Mesenchymal stem cell (in vitro differentiated cells and primary cell): Measurements from ENCODE around the gene ZYG11A.
"Not testable (repeated sequence)": the region's sequence is repeated elsewhere in the genome, so short reads cannot be mapped to it uniquely, and the experiment has no call there.

Experiments
- DNase-seq: peaks from one replicate; pipeline ENCODE4 v3.0.0-alpha.2; 2013
- H2AFZ ChIP-seq: one replicate; pipeline ENCODE4 v1.6.1; 2013; ENCODE audit warnings: low read depth, mild to moderate bottlenecking, control low read depth, inconsistent platforms, low read length, moderate library complexity
- H2AK5ac ChIP-seq: 2 replicates; pipeline ENCODE4 v1.6.1; 2013; ENCODE audit warnings: low read length, moderate library complexity, mild to moderate bottlenecking, inconsistent platforms; ENCODE audit not compliant: severe bottlenecking
- H2BK120ac ChIP-seq: one replicate; pipeline ENCODE4 v1.6.1; 2013; ENCODE audit warnings: low read depth, mild to moderate bottlenecking, inconsistent platforms, low read length, moderate library complexity
- H2BK12ac ChIP-seq, 2 experiments: one replicate each; pipeline ENCODE4 v1.6.1; 2013; ENCODE audit warnings: inconsistent platforms in 2 of 2, low read length in 2 of 2, mild to moderate bottlenecking in 2 of 2, moderate library complexity in 2 of 2, control low read depth in 1 of 2
- H2BK15ac ChIP-seq: one replicate; pipeline ENCODE4 v1.6.1; 2013; ENCODE audit warnings: mild to moderate bottlenecking, low read depth, inconsistent platforms; ENCODE audit not compliant: poor library complexity, severe bottlenecking
- H2BK5ac ChIP-seq: 2 replicates; pipeline ENCODE4 v1.6.1; 2013; ENCODE audit warnings: low read depth, mild to moderate bottlenecking, low read length, control low read depth, inconsistent platforms; ENCODE audit not compliant: poor library complexity, severe bottlenecking
- H3K14ac ChIP-seq, 2 experiments: one replicate each; pipeline ENCODE4 v1.6.1; 2013; ENCODE audit warnings: inconsistent platforms in 2 of 2, low read length in 2 of 2, control low read depth in 1 of 2, mild to moderate bottlenecking in 1 of 2, moderate library complexity in 1 of 2
- H3K18ac ChIP-seq, 2 experiments: one replicate each; pipeline ENCODE4 v1.6.1; 2013; ENCODE audit warnings: inconsistent platforms in 2 of 2, low read length in 2 of 2, control low read depth in 1 of 2, low read depth in 1 of 2, mild to moderate bottlenecking in 1 of 2
- H3K23ac ChIP-seq, 2 experiments: one replicate each; pipeline ENCODE4 v1.6.1; 2013; ENCODE audit warnings: inconsistent platforms in 2 of 2, low read length in 2 of 2, mild to moderate bottlenecking in 2 of 2, moderate library complexity in 2 of 2, control low read depth in 1 of 2
- H3K27ac ChIP-seq: 2 replicates; pipeline ENCODE4 v1.5.1; 2013; ENCODE audit warnings: mild to moderate bottlenecking, moderate library complexity, low read length, control low read depth, inconsistent platforms; ENCODE audit not compliant: poor library complexity, severe bottlenecking
- H3K27me3 ChIP-seq, 2 experiments: 2 replicates each; pipeline versions ENCODE4 v1.6.1 to v1.7.0; 2013; ENCODE audit warnings: low read length in 2 of 2, mild to moderate bottlenecking in 2 of 2, moderate library complexity in 2 of 2, control low read depth in 1 of 2, inconsistent platforms in 1 of 2; ENCODE audit not compliant: control insufficient read depth in 1 of 2, insufficient read depth in 1 of 2
- H3K36me3 ChIP-seq, 2 experiments: 2 replicates each; pipeline versions ENCODE4 v1.6.1 to v1.7.0; 2013; ENCODE audit warnings: low read length in 2 of 2, control low read depth in 1 of 2, inconsistent platforms in 1 of 2, low read depth in 1 of 2, mild to moderate bottlenecking in 1 of 2; ENCODE audit not compliant: insufficient read depth in 2 of 2, control insufficient read depth in 1 of 2
- H3K4ac ChIP-seq, 2 experiments: one replicate each; pipeline ENCODE4 v1.6.1; 2013; ENCODE audit warnings: inconsistent platforms in 2 of 2, low read length in 2 of 2, mild to moderate bottlenecking in 2 of 2, moderate library complexity in 2 of 2, control low read depth in 1 of 2, low read depth in 1 of 2
- H3K4me1 ChIP-seq: 2 replicates; pipeline ENCODE4 v1.6.1; 2013; ENCODE audit warnings: low read depth, low read length, control low read depth; ENCODE audit not compliant: control insufficient read depth, insufficient read depth
- H3K4me2 ChIP-seq: 2 replicates; pipeline ENCODE4 v1.6.1; 2013; ENCODE audit warnings: low read length, mild to moderate bottlenecking, inconsistent platforms; ENCODE audit not compliant: poor library complexity, severe bottlenecking
- H3K4me3 ChIP-seq, 2 experiments: 2 replicates each; pipeline versions ENCODE4 v1.5.1 to v1.7.0; 2013; ENCODE audit warnings: low read length in 2 of 2, mild to moderate bottlenecking in 2 of 2, control low read depth in 1 of 2, low read depth in 1 of 2; ENCODE audit not compliant: insufficient read depth in 1 of 2
- H3K79me1 ChIP-seq: replicated peaks from 2 replicates; pipeline ENCODE4 v1.6.1; 2013; ENCODE audit warnings: mild to moderate bottlenecking, control low read depth, low read length, inconsistent platforms; ENCODE audit not compliant: poor library complexity, severe bottlenecking
- H3K9ac ChIP-seq: 2 replicates; pipeline ENCODE4 v1.7.0; 2013; ENCODE audit warnings: mild to moderate bottlenecking, low read length, moderate library complexity
- H3K9me3 ChIP-seq: 2 replicates; pipeline ENCODE4 v1.7.0; 2013; ENCODE audit warnings: mild to moderate bottlenecking, low read length; ENCODE audit not compliant: control insufficient read depth
- H4K8ac ChIP-seq: one replicate; pipeline ENCODE4 v1.6.1; 2013; ENCODE audit warnings: inconsistent platforms, mild to moderate bottlenecking, low read length, moderate library complexity
- H4K91ac ChIP-seq: one replicate; pipeline ENCODE4 v1.6.1; 2013; ENCODE audit warnings: mild to moderate bottlenecking, low read length, inconsistent platforms
- WGBS: methylation state at CpG from one replicate; pipeline ENCODE4 v1.1.7; 2013; ENCODE audit warnings: mixed read lengths; 5-methylcytosine and 5-hydroxymethylcytosine counted together

ZYG11A gene

DNA sequence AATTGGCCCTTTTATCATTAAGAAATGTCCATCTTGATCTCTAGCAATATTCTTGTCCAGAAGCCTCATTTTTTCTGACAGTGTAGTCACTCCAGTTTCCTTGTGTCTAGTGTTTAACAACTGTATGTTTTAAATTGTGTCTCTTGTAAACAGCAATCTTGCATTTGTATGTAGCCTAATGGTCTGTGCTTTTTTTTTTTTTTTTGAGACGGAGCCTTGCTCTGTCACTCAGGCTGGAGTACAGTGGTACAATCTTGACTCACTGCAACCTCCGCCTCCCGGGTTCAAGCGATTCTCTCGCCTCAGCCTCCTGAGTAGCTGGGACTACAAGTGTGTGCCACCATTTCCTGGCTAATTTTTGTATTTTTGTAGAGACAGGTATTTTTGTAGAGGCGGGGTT lies 2.6 kb downstream of the ZYG11A start:
- H2BK15ac ChIP-seq, H3K4ac ChIP-seq, H2BK5ac ChIP-seq, H3K14ac ChIP-seq, H4K8ac ChIP-seq, H2AK5ac ChIP-seq, H2BK12ac ChIP-seq, H2BK120ac ChIP-seq, H3K27me3 ChIP-seq, H3K23ac ChIP-seq, H3K4me2 ChIP-seq, H2AFZ ChIP-seq, H3K4me3 ChIP-seq, H3K9ac ChIP-seq, H3K18ac ChIP-seq, H3K27ac ChIP-seq, H4K91ac ChIP-seq, H3K36me3 ChIP-seq, H3K79me1 ChIP-seq, H3K9me3 ChIP-seq: not testable (repeated sequence)
- H3K4me1 ChIP-seq: peaks cover 10% of the 10 kb centered on the region
- 88% methylated on average over 5 of the region's 6 CpGs for WGBS
- DNase-seq: peak; percentile 7

- H3K4me3 ChIP-seq: no peak overlapping the region
- H3K27me3 ChIP-seq: peaks cover 0 to under 1% of the 10 kb centered on the region in 2 experiments
- no peak overlapping the region for H4K8ac ChIP-seq
- no peaks in the 10 kb centered on the region for H3K9me3 ChIP-seq
- 100% methylated on average over 2 of the region's 5 CpGs for WGBS
- H3K4me2 ChIP-seq: no peak overlapping the region
- H2AK5ac ChIP-seq: no peak overlapping the region
- H3K27ac ChIP-seq: no peak overlapping the region
- no peak overlapping the region for H2BK12ac ChIP-seq
- no peak overlapping the region for H4K91ac ChIP-seq
- no peak overlapping the region for H2BK120ac ChIP-seq
- peaks cover 1% of the 10 kb centered on the region for H3K79me1 ChIP-seq
- H3K23ac ChIP-seq: no peak overlapping the region
- no peak overlapping the region for H2BK5ac ChIP-seq
- H3K4ac ChIP-seq: no peak overlapping the region
- H2BK15ac ChIP-seq: no peak overlapping the region
- no peak overlapping the region for H3K9ac ChIP-seq
- no peaks in the 10 kb centered on the region for H3K4me1 ChIP-seq
- no peak overlapping the region for H3K14ac ChIP-seq
- H2AFZ ChIP-seq: no peak overlapping the region
- H3K18ac ChIP-seq: no peak overlapping the region
- no peaks in the 10 kb centered on the region for H3K36me3 ChIP-seq
- no peak for DNase-seq
These were observed 5.9 kb downstream of the ZYG11A start for GRCh38 chr1:52848423-52848822.

DNA sequence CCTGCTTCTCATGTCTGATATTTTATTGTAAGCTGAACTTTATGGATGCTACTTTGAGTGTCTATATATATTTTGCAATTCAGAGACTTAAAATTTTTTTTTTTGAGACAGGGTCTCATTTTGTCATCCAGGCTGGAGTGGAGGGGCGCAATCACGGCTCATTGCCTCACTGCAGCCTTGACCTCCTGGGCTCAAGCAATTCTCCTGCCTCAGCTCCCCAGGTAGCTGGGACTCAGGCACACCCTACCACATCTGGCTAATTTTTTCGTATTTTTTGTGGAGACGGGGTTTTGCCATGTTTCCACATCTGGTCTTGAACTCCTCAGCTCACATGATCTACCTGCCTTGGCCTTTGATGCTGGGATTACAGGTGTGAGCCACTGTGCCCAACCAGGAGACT lies 8.4 kb downstream of the ZYG11A start:
- Histone ChIP-seq H3K9ac (no peak overlapping the region), H3K27me3 (no peaks in the 10 kb centered on the region), H2AFZ (no peak overlapping the region), H4K8ac (no peak overlapping the region), H2BK5ac (no peak overlapping the region), H2BK120ac (no peak overlapping the region), H3K4ac (no peak overlapping the region), H4K91ac (no peak overlapping the region), H2AK5ac (no peak overlapping the region), H3K23ac (no peak overlapping the region), H3K79me1 (peaks cover 1% of the 10 kb centered on the region), H3K18ac (no peak overlapping the region), H3K4me3 (no peak overlapping the region), H2BK15ac (no peak overlapping the region), H3K14ac (no peak overlapping the region), H3K4me1 (no peaks in the 10 kb centered on the region), H2BK12ac (no peak overlapping the region), H3K27ac (no peak overlapping the region), H3K4me2 (no peak overlapping the region), H3K9me3 (no peaks in the 10 kb centered on the region), H3K36me3 (no peaks in the 10 kb centered on the region)
- DNase-seq: no peak
- WGBS: 89% methylated on average over 4 of the region's 4 CpGs

DNA sequence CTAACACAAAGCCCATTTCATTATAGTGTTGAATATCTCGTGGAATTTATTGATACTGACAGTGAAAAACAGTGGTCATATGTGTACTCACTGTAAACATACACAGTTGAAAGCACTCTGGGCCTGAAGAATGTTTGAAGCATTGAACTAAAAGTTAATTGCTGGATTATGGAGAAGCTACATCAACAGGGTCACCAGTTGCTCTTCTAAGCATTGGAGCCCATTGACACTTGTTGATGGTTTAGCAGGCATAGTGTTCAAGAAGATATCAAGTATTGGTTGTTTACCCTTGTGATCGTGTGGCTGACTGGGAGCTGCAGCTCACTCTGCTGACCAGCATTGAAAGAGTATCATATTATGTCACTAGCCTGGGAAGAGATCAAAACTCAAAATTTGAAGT lies 10.3 kb downstream of the ZYG11A start:
- Histone ChIP-seq H3K79me1 (peaks cover 1% of the 10 kb centered on the region), H2BK120ac (no peak overlapping the region), H4K91ac (no peak overlapping the region), H3K18ac (no peak overlapping the region), H3K4me3 (no peak overlapping the region), H3K14ac (no peak overlapping the region), H4K8ac (no peak overlapping the region), H3K23ac (no peak overlapping the region), H2BK5ac (no peak overlapping the region), H3K27me3 (no peaks in the 10 kb centered on the region), H3K4me2 (no peak overlapping the region), H2AFZ (no peak overlapping the region), H2BK12ac (no peak overlapping the region), H3K36me3 (no peaks in the 10 kb centered on the region), H3K27ac (no peak overlapping the region), H2BK15ac (no peak overlapping the region), H3K9me3 (no peaks in the 10 kb centered on the region), H2AK5ac (no peak overlapping the region), H3K4me1 (no peaks in the 10 kb centered on the region), H3K4ac (no peak overlapping the region), H3K9ac (no peak overlapping the region)
- DNase-seq: no peak
- 87% methylated on average over 2 of the region's 2 CpGs for WGBS
